HK-2 (cell line): ENCODE measurements around the gene MAGEB5.
"Not testable (repeated sequence)": the region's sequence is repeated elsewhere in the genome, so short reads cannot be mapped to it uniquely, and the experiment has no call there.

Experiments
- DNase-seq: peaks from one replicate; pipeline ENCODE4 v3.0.0-alpha.2; 2018; ENCODE audit not compliant: unreplicated experiment

MAGEB5 gene, protein sequence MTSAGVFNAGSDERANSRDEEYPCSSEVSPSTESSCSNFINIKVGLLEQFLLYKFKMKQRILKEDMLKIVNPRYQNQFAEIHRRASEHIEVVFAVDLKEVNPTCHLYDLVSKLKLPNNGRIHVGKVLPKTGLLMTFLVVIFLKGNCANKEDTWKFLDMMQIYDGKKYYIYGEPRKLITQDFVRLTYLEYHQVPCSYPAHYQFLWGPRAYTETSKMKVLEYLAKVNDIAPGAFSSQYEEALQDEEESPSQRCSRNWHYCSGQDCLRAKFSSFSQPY

DNA sequence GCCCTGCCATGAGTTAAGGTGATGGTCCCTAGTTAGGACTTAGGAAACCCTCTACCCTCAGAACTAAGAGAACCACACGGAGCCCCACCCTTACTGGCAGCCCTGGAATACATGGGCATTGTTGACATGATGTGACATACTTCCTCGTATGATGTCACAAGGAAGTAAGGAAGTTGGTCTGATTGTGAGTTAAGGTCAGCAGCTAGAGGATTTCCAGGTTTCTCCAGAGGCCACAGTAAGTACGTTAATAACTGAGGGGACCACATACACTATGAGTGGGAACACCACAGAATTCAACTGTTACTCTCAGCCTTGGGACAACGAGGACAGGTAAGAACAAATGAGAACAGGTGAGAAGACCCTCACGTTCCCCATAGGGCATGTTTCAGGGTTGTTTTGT is at the start of gene MAGEB5:
TSS of gene MAGEB5 (plus strand) at position 301 of the 400 bp plus-strand sequence. CDS start 1,133 bp downstream, outside the sequence.
- DNase-seq: no peak

DNA sequence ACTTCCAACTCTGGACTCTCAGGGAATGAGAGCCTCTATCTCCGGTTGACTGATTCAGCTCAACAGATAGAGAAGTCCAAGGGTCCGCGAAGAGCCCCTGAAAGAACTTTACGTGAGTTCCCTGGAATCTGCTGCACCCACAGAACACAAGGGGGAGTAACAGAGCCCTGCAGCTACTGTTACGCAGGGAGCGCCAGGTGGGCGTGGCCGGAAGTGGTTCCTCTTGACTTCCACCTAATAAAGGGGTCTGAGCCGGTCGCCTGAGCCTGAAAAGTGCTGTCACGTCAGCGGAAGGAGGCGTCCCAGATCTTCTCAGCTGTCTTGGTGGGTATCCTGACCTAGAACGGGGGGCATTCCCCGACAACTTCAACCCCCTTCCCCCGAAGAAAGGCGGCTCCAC is 23.8 kb upstream of the MAGEB5 start, which contains the start of gene MAGEB6:
TSS of gene MAGEB6 (plus strand) at position 237 of the 400 bp plus-strand sequence. CDS start 1,407 bp downstream, outside the sequence.
- no peak for DNase-seq

DNA sequence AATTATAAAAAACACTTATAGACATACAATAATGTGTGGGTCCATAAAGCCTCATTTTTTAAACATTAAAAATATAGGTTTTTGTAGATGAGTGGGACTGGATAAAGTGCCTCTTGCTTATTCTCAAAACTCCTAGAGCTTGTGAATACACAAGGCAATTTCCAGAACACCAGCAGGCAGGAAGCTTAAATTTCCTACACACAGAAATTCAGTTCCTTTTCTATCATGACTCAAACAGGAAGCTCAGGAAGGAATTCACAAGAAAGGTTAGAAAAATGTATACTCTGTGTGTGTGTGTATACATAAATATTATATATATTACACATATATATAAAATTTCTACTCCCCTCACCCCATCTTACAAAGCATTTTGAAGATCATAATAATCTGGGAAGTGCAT is 12.4 kb upstream of the MAGEB5 start:
- no peak for DNase-seq

DNA sequence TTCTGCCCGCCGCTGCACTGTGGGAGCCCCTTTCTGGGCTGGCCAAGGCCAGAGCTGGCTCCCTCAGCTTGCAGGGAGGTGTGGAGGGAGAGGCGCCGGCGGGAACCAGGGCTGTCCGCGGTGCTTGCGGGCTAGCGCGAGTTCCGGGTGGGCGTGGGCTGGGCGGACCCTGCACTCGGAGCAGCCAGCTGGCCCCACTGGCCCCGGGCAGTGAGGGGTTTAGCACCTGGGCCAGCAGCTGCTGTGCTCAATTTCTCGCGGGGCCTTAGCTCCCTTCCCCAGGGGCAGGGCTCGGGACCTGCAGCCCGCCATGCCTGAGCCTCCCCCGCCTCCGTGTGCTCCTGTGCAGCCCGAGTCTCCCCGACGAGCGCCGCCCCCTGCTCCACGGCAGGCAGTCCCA is 11.3 kb upstream of the MAGEB5 start:
- DNase-seq: not testable (repeated sequence)

DNA sequence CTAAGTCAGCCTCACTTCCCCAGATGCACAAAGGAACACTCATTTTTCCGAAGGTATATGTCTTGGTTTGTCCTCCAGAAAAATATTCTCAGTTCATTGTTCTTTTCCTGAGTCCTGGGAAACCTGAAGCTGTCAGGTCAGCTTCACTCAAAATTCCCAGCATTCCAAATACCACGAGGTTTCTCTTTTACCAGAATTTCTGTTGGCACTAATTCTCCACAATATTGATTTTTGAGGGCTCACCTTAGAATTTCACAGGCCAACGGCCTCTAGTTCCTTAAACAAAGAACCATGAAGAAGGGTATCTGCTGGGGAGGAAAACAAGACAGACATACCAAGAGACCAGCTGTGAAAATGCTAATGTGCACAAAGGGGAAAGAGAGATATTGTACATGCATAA is 8.0 kb upstream of the MAGEB5 start:
- DNase-seq: no peak

DNA sequence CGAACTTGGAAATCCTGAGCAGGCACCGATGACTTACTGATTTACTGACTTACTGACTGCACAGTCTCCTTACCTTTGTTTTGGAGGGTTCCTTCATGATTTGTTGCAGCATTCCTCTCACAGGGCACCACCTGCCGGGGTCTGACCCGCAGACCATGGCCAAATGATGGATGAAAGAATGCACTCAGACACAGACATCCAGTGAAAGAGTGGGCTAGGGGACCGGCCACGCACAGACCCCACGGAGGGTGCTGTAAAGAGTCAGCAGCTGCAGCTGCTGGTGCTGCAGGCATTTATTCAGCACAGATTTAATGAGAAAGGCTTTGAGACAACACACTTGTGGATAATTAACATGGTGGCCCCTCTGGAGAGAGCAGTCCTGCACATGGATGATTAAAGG is 3.4 kb downstream of the MAGEB5 start:
- no peak for DNase-seq

DNA sequence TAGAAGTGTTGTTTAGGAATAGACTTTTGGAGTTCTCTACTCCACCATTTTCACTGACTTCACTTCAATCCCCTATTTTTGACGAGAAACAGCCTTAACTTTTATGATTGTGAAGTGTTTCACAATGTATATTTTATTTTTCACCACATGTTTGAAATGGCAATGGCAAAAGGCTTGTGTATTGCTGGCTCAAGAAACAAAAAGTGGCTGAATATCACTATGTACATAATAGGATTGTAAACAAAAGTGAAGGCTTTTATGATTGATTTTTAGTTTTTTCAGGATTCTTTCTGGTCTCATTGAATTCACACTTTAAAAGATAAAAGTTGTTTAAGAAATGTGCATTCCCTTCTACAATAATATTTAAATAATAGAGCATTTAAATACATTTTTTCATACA is 18.2 kb downstream of the MAGEB5 start:
- no peak for DNase-seq

DNA sequence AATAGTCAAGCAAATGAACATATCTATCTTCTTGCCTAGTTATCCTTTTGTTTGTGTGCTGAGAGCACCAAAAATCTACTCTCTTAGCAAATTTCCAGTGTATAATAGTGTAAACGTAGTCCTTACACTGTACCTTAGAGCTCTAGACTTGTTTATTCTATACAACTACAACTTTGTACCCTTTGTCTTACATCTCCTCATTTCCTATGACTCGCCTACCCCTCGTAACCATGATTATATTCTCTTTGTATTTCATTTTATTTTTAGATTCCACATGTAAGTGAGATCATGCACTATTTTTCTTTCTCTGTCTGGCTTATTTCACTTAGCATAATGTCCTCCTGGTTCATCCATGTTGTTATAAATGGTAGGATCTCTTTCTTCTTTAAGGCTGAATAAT is 37.6 kb downstream of the MAGEB5 start:
- no peak for DNase-seq

DNA sequence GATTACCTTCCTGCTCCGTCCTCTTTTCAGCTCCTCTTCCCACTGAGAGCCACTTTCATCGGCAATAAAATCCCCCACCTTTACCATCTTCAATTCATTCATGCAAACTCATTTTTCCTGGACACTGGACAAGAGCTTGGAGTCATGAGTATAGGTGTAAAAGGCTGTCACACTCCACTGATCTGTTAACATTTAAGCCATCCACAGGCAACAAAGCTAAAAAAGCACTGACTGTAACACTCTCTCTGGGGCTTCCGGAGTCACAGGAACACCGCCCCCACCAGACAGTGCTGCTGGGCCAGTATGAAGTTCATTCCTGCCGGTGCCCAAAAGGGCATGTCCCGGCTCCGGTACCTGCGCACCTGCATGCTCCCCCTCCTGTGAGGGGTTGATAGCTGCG is 38.5 kb downstream of the MAGEB5 start:
- peak; percentile 47 for DNase-seq

DNA sequence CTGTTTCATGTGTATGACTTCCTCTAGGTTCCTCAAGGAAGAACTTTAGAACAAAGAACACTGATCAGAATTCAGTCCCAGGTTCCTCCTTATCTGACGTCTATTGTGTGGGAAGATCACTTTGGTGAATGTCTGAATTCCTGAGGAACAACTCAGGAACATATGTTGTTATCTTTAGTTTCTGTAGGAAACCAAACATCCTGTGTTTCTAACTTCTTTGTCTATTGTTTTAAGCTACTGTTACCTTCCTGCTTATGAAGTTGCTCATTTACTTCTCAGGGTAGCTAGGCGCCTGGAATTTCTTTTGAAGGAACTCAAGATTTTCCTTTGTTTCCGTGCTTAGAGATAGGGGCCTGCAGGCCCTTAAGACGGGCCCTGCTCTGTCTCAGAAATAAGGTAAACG is 46.2 kb downstream of the MAGEB5 start:
- no peak for DNase-seq
